SW480 (cell line): ENCODE results near the gene PIF1.

ENCODE experiments used
- DNase-seq: peaks from one replicate; pipeline ENCODE4 v3.0.0-alpha.2; 2016; ENCODE audit warnings: low spot score

Gene PIF1

DNA sequence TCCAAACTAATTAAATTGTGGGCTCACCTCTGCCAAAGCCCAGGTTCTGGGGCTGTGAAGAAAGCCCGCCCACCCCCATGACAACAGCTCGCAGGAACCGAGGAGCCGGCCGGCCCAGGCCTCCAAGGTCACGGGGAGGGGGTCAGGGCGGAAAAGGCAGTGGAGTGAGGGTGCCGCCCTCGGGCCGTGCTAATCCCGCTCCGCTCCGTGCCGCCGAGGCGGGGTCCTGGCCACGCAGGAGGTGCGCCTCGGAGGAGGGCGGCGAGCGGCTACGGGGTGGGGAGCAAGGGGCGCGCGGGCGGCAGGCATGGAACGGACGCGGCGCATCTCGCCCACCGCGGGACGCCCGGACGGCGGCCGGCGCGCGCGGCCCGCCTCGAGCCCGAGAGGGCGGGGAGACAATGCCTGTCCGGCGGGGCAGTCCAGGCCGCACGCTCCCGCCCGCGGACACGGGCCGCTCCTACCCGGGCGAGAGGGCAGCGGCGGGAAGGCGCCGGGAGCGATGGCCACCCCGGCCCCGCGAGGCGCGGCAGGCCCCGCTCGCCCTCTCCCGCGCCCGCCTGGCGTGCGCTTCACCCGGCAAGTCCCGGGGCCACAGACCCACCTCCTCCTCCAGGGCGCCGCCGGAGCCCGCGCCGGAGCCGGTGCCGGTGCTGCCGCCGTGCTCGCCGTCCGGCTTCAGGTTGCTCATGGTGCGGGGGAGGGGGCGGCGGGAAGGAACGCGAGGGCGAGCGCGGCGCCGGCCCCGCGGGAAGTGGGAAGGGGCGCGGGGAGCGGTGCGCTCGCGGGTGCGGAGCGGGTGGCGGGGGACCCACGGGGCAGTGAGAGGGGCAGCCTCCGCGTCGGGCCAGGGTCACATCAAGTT, 50.6 kb downstream of the PIF1 start:
- DNase-seq: no peak

DNA sequence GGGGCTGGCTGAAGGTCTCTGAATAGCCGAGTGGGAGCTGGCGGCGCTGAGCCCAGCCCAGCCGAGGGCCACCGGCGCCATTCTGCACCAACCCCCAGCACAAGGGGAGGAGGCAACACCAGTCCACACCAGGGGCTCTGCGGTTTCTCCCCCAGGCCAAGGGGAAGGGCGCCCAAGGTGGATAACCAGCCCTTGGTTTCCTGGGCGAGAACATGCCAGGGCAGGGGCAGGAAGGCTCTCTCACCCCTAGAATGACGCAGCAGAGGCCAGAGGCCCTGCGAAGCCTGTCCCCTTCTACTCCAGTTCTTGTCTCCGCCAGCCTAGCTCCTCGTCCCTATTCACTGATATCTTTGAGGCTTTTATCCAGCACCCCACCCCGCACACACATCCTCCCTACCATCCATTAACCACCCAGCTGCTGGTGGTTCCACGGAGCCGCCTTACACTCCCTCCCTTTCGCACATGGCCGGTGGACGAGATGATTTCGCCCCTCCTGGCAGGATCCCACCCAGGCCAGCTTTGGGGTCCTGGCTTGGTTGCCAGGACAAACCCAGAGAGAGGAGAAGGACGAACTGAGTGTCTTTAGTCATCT, 51.3 kb downstream of the PIF1 start:
- no peak for DNase-seq

DNA sequence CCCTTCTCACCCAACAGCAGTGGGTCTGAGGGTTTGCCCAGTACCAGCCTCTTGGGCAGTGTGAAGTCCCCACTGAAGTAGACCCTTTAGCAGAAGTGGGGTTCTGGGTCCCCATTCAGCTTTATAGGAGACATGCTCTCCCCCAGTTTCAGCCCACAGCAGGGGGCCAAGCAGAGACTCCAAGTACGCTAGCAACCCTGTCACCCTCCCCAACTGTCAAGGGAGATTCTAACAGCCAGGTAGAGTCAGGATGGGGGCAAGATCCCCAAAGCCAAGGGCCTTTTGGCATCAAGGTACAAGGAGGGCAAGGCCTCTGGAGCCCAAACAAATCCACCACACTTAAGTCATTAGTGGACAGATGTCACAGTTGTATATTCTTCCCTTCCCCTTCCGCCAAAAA, 51.8 kb downstream of the PIF1 start:
- DNase-seq: no peak

DNA sequence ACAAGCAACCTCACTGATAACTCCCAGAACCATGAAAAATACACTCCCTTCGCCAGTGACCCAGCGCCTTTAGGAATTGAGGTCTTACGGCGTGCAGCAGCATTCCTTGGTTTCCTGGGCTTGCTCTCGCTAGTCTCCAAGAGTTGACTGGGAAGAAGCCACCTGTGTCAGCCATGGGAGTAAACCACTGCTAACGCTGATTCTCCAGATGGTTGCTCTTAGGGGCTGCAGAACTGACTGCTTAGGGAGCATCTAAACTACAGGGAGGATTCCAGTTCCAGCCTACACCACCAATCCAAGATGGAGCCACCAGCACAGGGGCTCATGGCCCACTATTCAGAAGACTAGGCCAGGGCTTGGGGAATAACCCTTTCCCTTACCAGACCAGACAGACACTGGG, 52.5 kb downstream of the PIF1 start:
- DNase-seq: no peak

DNA sequence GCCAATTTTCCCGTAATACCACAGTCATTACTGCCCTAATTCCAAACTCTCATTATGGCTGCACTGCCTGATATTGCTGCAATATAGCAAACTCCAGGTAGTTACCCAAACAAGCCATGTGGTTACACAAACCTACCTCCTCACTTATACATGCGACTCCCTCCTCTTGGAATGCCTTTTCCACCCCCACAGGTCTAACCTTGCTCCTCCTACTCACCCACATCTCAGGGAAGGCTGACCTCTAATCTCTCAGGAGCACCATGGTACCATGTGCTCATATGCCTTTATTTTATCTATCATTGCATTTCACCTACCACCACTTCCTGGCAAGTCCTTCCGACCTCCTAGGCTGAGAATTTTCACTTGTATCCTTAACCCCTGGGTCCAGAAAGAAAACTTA, 53.0 kb downstream of the PIF1 start:
- DNase-seq: no peak

DNA sequence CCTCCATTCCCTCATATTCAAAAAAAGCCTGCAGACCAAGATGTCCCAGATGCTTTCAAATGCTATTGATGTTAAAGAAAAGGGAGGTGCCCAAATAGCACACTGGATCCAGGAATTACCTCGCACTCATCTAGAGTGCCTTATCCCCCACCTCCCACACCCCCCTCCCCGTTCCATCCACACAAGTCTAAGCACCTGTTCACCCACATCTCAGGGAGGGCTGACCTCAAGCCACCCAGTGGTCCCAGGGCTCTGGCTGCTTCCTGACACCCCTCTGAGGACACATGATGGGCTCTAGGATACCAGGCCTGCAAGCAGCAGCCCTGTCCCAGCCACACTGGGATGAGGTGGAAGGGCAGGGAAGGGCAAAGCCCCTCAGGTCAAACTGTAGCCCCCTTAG, 54.8 kb downstream of the PIF1 start:
- DNase-seq: no peak

DNA sequence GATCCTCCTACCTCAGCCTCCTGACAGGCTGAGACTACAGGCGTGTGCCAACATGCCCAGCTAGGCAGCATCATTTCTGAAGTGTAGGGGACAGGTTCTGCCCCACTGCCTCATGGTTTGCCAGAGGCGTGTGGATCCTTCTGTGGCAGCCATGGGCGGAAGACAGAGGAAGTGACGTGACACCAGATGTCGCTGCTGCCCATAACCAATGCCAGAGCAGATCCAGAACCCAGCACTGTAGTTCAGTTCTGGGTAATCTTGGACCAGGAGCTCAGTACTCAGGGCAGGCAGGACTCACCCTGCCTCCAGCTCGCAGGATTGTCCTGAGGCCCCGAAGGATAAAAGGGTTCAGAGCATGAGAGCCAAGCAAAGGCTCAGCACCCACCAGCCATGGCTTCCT, 58.2 kb downstream of the PIF1 start:
- no peak for DNase-seq

DNA sequence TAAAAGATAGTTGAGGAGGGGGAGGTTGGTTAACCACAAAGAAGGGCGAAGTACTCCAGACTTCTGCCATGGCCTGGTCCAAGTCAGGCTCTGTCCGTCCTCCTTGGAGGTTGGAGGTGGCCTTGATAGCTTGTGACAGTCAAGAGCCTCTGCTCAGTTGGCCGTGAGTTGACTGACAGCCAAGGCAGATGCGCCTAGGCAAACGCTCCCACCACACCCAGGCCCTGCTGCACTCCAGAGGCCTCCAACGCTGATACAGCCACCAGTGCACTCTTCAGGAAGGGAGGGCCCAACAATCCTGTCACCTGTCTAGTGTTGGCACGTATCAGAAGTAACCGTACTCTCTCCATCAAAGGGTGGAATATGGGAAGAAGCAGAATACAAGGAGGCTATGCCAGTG, 59.4 kb downstream of the PIF1 start:
- DNase-seq: no peak
